Fibroblast of lung (primary cell): ENCODE data around the gene NTF4.

Experiments
- EZH2 ChIP-seq: IDR thresholded peaks from 2 replicates; pipeline ENCODE4 v1.5.1; 2012; ENCODE audit warnings: low read length, control low read depth, mild to moderate bottlenecking; ENCODE audit errors: missing control alignments
- TF ChIP-seq, protein P1 (sequence below), 2 donors: IDR thresholded peaks in 1 of 2; conservative IDR thresholded peaks in 1 of 2; 1 replicate in 1 of 2; 2 replicates in 1 of 2; pipeline ENCODE4 v1.5.1; 2011 to 2012; ENCODE audit warnings: low read length in 2 of 2, control low read depth in 1 of 2, inconsistent platforms in 1 of 2, low read depth in 1 of 2, mild to moderate bottlenecking in 1 of 2

- TF ChIP-seq, protein P1, sequence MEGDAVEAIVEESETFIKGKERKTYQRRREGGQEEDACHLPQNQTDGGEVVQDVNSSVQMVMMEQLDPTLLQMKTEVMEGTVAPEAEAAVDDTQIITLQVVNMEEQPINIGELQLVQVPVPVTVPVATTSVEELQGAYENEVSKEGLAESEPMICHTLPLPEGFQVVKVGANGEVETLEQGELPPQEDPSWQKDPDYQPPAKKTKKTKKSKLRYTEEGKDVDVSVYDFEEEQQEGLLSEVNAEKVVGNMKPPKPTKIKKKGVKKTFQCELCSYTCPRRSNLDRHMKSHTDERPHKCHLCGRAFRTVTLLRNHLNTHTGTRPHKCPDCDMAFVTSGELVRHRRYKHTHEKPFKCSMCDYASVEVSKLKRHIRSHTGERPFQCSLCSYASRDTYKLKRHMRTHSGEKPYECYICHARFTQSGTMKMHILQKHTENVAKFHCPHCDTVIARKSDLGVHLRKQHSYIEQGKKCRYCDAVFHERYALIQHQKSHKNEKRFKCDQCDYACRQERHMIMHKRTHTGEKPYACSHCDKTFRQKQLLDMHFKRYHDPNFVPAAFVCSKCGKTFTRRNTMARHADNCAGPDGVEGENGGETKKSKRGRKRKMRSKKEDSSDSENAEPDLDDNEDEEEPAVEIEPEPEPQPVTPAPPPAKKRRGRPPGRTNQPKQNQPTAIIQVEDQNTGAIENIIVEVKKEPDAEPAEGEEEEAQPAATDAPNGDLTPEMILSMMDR (conservative IDR thresholded peaks at IDR 0.05 in 1 of 2, IDR thresholded peaks at IDR 0.05 in 1 of 2; ENCODE audit: low read depth in 1 of 2, low read length in 2 of 2), result no peak
- TF ChIP-seq EZH2, result no peak
Observed at GRCh38 chr19:49081273-49081672, 16.7 kb upstream of the NTF4 start.
